Measurements from ENCODE around the gene ISOC1. TPM values are rescaled to one million over a fixed set of nuclear protein-coding genes. Genes with fewer than 3 reads are reported as not detected.

The ISOC1 gene
- total and polyA plus RNA-seq, 10 of the 15 experiments (the other 5 are each of a cell fraction or from before 2014, with no cell fraction given), result 12.6 to 61.8 (median 29.9) TPM

DNA sequence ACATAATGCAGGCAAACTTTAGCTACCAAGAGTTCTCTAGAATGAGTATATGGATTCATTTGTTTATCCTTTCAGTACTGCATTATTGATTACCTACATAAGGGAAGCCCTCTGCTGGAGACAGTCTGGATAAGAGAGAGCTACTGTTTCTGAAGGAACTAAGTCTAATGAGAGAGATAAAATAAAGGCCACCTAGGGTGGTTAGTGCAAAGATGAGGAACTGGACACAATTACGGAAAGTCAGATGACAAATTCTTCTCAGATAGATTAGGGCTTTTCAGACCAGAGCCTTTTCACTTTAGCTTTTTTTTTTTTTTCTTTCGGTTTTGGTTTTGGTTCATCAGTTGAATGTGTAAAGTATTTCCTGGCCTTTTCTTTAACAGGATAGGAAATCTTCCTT is 31.3 kb downstream of the ISOC1 start:
- FAIRE-seq (peak; percentile 71), DNase-seq (ENCODE audit: low read depth, low spot score) (peak; percentile 43), ATAC-seq (peak; percentile 89)
- ChIA-PET CTCF (interaction anchor here (0.6 to 7.3 kb wide), 22 partner anchors 9 to 1035 kb away, joined by 3 to 105 read pairs (median 4); partner anchors contain the start of gene ISOC1), SMC1A (ENCODE audit: uncharacterized antibody, unreplicated experiment) (interaction anchor here (0.7 to 4.0 kb wide), 16 partner anchors 9 to 241 kb away, joined by 3 to 30 read pairs (median 5); partner anchors contain the start of gene ISOC1), RAD21 (ENCODE audit: unreplicated experiment) (interaction anchor here (0.7 to 4.1 kb wide), 9 partner anchors 10 to 220 kb away, joined by 3 to 37 read pairs (median 7); partner anchors contain the start of gene ISOC1), POLR2A (interaction anchor here (0.6 to 3.3 kb wide), 7 partner anchors 8 to 1042 kb away, joined by 3 to 16 read pairs (median 5); partner anchors contain the start of gene ISOC1)
- 7% methylated on average over 2 of the region's 2 CpGs for WGBS (ENCODE audit: insufficient coverage, insufficient replicate concordance, low lambda C conversion rate, missing lambda C conversion rate)
- H3K79me2 ChIP-seq (ENCODE audit: control insufficient read depth, insufficient read depth, low read length), result no peaks in the 10 kb centered on the region
- intact Hi-C loops (cut with micrococcal nuclease; ENCODE audit: unreplicated experiment), result loop anchor here (1.0 kb wide), 1 partner anchor 32 kb away; the partner anchor contains the start of gene ISOC1
- H3K9me3 ChIP-seq (replicated peaks; ENCODE audit: control insufficient read depth, insufficient read depth, low read length), result no peaks in the 10 kb centered on the region
- peak overlapping the region; percentile 97 for H2AFZ ChIP-seq (ENCODE audit: control insufficient read depth, low read depth, low read length)
- peak overlapping the region; percentile 73 for H3K27ac ChIP-seq (ENCODE audit: control insufficient read depth, insufficient read depth)
- H3K27me3 ChIP-seq (replicated peaks in 1 of 2; ENCODE audit: control insufficient read depth in 2 of 2, insufficient read depth in 2 of 2, low read length in 1 of 2), result no peaks in the 10 kb centered on the region
- no peak overlapping the region; the same call in 1 of the 2 replicates for H3K9ac ChIP-seq (ENCODE audit: control insufficient read depth, insufficient read depth, low read length)
- in situ Hi-C loops (cut with MboI), result loop anchor here (5.0 kb wide), 1 partner anchor 219 kb away; no protein-coding TSS in a partner anchor
- H4K20me1 ChIP-seq (ENCODE audit: control insufficient read depth, insufficient read depth), result no peaks in the 10 kb centered on the region
- H3K4me3 ChIP-seq, result no peak overlapping the region
- peak overlapping the region; percentile 56 for H3K4me2 ChIP-seq (ENCODE audit: control insufficient read depth, insufficient read depth)
- no TSS peak for BruUV-seq (replicated peaks)
- no peaks in the 10 kb centered on the region for H3K36me3 ChIP-seq (ENCODE audit: control insufficient read depth in 2 of 2, insufficient read depth in 2 of 2, low read length in 1 of 2)
- TF ChIP-seq MTA2 (IDR thresholded peaks at IDR 0.05; ENCODE audit: low read depth) (peak; percentile 26; the same call in 1 of the 2 replicates), SUZ12 (IDR thresholded peaks at IDR 0.05; ENCODE audit: unreplicated experiment) (no peak), SPI1 (IDR thresholded peaks at IDR 0.05; ENCODE audit: borderline replicate concordance, insufficient read depth, low read depth, low read length) (peak; percentile 70; the same call in 1 of the 2 replicates), CTCF (IDR thresholded peaks at IDR 0.05 in 2 of 3, conservative IDR thresholded peaks at IDR 0.05 in 1 of 3; ENCODE audit: control insufficient read depth in 2 of 3, extremely low read depth in 1 of 3, insufficient read depth in 1 of 3, low read depth in 3 of 3, low read length in 3 of 3) (0 out of 6 replicates have a peak, but pooled peaks of 1 of the 3 experiments have one; percentile 11), ATF7 (IDR thresholded peaks at IDR 0.05; ENCODE audit: low read depth) (0 out of 2 replicates have a peak, but pooled peaks have one; percentile 28), RUNX3 (IDR thresholded peaks at IDR 0.05; ENCODE audit: low read length) (peak; percentile 28; the same call in 1 of the 2 replicates), HDGF (IDR thresholded peaks at IDR 0.05) (0 out of 2 replicates have a peak, but pooled peaks have one; percentile 19), ZNF384 (IDR thresholded peaks at IDR 0.05; ENCODE audit: borderline replicate concordance, low read depth, low read length) (peak; percentile 87), RELB (IDR thresholded peaks at IDR 0.05; ENCODE audit: low read depth) (peak; percentile 47; the same call in 1 of the 2 replicates), DPF2 (IDR thresholded peaks at IDR 0.05) (no peak)
- peaks cover 8% of the 10 kb centered on the region for H3K4me1 ChIP-seq (ENCODE audit: control insufficient read depth, insufficient read depth, low read length)
